ENCODE results near the gene GOLM1.
"Not testable (repeated sequence)": the region's sequence is repeated elsewhere in the genome, so short reads cannot be mapped to it uniquely, and the experiment has no call there.

The GOLM1 gene

GRCh38 chr9:86098824-86099700, at the start of gene GOLM1:
Gene GOLM1, minus strand, starts transcription at chr9:86099558. Its CDS starts 20,238 bp downstream, at chr9:86079320.
- DNase-seq (ENCODE audit: low spot score): peak; percentile 74

- DNase-seq (ENCODE audit: low spot score): not testable (repeated sequence)
Observed at GRCh38 chr9:86146671-86147070, 47.3 kb upstream of the GOLM1 start.

GRCh38 chr9:86145960-86146359, 46.6 kb upstream of the GOLM1 start:
- not testable (repeated sequence) for DNase-seq (ENCODE audit: low spot score)

DNA sequence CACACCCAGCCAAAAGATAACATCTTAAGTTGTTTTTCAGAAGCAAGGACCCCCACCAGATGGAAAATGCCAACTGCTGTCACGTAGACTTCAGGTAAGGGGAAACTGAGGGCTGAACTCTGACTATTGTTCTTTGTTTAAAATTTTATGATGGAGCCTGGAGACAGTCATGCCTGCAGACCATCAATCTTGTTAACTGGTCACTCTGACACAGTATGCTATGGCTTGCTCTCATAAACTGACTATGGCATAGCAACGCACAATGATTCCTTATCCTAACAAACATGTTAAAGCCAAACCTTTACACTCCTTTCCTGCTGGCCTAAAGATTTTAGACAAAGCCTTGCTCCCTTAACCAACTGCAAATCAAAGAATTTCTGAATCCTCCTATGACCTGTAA, 43.6 kb upstream of the GOLM1 start:
- DNase-seq (ENCODE audit: low spot score): no peak

GRCh38 chr9:86141843-86142242, 42.5 kb upstream of the GOLM1 start:
- no peak for DNase-seq (ENCODE audit: low spot score)

- no peak for DNase-seq (ENCODE audit: low spot score)
Observed at GRCh38 chr9:86135371-86135770, 36.0 kb upstream of the GOLM1 start.

DNA sequence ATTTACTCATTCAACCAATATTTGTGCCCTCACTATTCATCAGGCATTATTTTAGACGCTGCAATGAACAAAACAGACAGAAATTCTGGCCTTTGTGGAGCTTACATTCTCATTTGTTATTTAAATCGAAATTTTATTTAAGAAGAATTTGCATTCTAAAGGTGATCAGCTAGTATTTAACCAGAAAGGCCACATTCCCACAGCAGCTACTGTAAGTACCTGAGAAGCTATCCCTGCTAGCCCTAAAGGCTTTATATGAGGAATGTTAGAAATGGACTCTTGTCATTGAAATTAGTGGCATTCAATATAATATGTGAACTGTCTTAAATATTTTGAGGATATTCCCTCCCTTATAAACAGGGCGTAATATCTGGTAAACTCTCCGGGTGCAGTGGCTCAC, 35.0 kb upstream of the GOLM1 start:
- DNase-seq (ENCODE audit: low spot score): no peak

DNA sequence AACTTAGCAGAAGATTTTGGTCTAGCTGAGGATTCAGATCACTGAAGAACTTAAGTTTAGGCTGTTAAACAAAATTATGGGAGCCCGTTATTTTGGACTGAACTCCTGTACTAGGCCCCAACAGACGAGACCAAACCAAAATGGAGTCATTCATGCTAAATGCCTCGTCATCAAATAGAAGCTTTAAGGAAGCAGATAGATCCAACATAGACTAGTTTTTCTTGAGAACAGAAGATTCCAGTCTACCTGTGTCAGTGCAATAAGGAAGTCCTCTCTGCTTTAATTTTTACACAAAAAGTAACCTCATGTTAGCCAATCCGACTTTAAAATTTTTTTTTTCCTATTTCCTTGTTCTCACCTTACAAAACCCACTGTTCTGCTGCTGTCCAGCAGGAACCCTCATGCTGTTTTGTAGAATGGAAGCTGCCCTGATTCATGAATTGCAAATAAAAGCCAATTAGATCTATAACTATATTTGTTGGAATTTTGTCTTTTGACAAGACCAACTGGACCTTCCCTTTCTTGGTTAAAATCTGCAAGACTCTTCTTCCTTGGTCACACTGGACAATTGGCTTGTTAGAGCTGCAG, 29.0 kb upstream of the GOLM1 start:
- no peak for DNase-seq (ENCODE audit: low spot score)

- peak; percentile 94 for DNase-seq (ENCODE audit: low spot score)
Observed at GRCh38 chr9:86126998-86127972, 27.9 kb upstream of the GOLM1 start.

DNA sequence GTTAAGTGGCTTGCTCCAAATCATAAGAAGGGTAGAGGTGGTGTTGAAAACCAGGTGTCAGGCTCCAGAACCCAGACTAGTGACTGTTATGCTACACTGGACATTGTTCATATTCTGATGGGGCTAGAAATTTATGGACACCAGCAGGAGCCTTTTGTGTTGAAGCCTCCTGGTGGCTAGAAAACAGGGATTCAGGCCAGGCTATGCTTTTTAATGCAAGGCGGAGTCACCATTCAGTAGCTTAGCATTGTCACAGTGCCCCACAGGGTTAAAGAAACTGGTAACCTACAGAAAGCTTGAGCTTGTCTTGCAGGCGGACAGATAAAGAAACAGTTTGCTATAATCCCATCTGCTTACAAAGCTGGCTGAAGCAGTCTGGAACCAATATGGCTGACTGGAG, 23.0 kb upstream of the GOLM1 start:
- no peak for DNase-seq (ENCODE audit: low spot score)

DNA sequence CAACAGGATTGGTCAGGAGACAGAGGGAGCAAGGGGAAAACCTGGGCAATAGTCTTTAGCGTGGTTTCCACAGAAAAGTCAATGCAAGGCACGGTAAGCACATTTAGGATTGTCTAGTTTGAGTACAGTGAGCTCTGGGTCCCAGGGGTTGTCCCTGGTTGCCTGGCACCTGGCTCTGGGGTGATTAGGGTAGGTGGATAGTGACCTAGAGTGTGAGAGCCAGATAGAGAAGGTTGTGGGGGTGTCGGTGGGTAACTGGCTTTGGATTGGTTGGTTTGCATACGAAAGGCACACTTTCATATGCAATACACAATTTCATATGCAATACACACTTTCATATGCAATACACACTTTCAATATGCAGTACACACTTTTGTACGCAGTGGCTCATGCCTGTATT, 20.1 kb upstream of the GOLM1 start:
- no peak for DNase-seq (ENCODE audit: low spot score)

DNA sequence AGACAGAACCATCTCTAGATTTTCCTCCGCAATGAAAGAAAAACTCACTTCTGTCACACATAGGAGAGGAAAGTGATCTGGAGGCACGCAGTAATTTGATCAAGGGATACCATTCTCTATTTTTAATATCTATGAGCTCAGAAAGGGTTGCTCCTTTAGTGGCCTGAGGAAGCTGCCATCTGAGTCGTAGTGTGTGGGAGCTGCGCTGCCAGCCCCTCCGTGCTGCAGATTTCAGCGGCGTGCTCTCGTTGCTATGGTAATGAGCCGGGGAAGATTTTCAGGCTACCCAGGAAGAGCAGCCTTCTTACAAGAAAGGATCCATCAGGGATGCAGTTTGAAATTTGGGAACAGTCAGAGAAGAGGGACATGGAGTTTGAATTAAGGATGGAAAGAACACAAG, 17.1 kb upstream of the GOLM1 start:
- no peak for DNase-seq (ENCODE audit: low spot score)

- DNase-seq (ENCODE audit: low spot score): no peak
Observed at GRCh38 chr9:86115886-86116285, 16.5 kb upstream of the GOLM1 start.

GRCh38 chr9:86112057-86112456, 12.7 kb upstream of the GOLM1 start:
- DNase-seq (ENCODE audit: low spot score): no peak

- DNase-seq (ENCODE audit: low spot score): no peak
Observed at GRCh38 chr9:86102626-86103025, 3.3 kb upstream of the GOLM1 start.

- DNase-seq (ENCODE audit: low spot score): peak; percentile 74
Observed at GRCh38 chr9:86099701-86100364, 475 bp upstream of the GOLM1 start.

- DNase-seq (ENCODE audit: low spot score): no peak
Observed at GRCh38 chr9:86097510-86098224, 1.7 kb downstream of the GOLM1 start.

- no peak for DNase-seq (ENCODE audit: low spot score)
Observed at GRCh38 chr9:86096386-86096785, 3.0 kb downstream of the GOLM1 start.

- DNase-seq (ENCODE audit: low spot score): no peak
Observed at GRCh38 chr9:86093788-86094555, 5.4 kb downstream of the GOLM1 start.

DNA sequence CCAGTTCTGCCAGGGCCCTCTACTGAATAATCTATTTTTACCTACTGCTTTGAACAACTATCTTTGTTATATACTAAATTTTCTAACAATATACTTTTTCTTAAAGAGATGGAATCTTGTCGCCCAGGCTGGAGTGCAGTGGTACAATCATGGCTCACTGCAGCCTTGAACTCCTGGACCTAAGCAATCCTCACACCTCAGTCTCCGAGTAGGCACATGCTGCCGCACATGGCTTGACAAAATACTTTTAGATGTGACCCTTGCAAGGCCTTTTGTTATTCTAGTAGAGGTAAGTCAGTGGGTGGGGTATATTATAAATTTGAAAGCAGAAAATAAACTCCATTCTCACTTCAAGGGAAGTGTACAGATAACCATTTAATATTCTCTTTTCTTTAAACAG, 7.9 kb downstream of the GOLM1 start:
- DNase-seq (ENCODE audit: low spot score): no peak
